ENCODE results near the gene NAV2. TPM values are rescaled to one million over a fixed set of nuclear protein-coding genes. Genes with fewer than 3 reads are reported as not detected.

NAV2 gene
- total RNA-seq, 1 experiment from 2014 or later: 15.6 TPM

DNA sequence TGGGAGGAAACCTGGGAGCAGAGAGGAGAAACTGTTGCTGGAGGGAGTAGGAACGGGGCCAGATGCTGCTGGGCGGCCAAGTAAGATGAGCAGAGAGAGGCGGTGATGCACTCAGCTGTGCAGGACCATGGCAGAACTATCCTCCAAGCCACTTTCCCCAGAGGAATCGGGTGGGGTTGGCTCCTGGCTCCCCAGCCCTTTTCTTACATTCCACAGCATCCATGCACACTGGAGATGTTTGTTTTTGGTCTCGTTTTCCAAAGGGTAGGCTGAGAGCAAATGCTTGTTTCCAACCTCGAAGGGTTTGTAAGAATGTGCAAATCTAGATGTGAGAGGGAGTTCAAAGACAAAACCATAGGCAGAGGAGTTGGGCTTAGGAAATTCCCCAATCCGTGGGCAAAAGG is 374.5 kb downstream of the NAV2 start:
- peak; percentile 15 for DNase-seq (ENCODE audit: low read depth)

DNA sequence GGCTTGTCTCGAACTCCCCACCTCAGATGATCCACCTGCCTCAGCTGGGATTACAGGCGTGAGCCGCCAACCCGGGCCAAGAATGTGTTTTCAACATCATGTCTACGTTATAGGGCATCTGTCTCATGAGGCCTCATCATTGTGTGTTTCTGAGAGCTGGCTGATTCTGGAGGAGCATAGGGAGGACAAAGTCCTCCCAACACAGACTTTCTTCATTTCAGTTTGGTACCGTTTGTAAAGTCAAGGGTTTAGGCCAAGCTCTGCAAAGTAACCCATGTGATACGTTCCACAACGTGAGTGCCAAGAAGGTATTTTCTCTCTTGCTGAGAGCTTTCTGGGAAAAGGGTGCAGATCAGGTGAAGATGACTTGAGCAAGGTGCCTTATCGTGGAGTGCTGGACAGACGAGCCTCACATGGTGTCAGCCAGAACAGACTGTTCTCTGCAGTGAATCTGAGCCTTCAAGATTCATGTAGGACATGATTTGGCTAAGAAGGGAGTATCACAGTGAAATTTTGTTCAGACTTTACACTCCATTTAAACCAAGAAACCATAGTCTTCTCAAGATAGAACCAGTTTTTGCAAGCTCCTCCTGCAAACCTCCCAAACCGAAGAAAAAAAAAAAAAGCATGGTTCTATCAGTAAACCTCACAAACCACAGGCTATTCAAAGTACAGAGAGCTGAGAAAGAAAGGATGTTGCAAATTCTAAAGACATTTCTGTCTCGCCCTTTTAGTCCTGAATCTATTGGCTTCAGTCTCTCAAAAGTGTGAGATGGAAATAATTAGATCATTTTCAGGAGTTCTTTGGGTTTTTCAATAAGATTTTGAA is 376.0 kb downstream of the NAV2 start:
- DNase-seq (ENCODE audit: low read depth): no peak

DNA sequence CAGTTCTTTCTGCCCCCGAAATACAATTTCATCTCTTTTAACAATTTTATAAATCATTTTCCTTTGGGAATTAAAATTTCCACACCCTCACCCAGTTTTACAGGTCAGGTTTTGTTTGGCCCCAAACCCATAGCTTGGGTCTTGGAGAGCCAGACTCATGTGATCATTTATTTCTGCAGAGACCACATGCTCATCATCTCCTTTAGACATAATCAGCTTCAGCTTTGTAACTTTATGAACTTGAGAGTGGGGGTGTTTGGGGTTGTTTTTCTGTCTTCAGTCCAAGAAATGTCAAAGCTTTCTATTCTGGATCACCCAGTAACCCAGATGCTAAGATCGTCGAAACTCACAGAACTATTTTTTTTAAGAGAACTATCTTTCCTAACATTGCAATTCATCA is 376.7 kb downstream of the NAV2 start:
- no peak for DNase-seq (ENCODE audit: low read depth)

DNA sequence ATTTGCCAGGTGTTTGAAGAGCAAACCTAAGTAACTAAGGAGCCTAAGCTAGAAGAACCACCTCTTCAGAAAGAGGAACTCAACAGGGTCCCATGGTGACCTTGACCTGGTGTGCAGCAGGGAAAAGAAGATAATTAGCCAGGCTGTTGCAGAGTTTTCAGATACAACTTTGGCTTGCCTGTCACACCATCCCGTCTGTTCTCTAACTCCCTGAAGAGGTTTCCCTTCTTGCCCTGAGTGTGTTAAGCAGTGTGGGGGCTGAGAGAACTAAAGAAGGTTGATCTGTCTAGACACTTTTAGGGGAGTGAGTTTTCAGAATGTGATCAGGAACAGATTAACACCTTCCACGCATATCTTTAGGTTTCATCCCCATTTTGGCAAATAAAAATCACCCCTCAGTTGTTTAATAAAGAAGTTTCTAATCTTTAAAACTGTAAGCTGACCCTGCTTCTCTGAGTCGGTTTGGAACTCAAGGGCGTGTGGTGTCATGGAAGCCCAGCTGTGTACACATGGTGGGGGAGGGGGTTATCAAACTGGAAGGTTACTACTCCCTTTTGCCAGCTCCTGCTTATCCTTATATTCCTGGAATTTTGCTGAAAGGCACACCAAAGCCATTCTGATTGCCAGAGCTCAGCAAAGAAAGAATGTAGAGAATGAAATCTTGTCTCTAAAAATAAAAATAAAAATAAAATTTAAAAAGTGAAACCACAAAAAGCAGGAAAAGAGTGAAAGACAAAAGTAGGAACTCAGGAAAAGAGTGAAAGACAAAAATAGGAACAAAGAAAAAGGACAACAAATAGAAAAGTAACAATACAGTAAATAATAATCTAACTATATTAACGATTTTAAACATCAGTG is 377.4 kb downstream of the NAV2 start:
- DNase-seq (ENCODE audit: low read depth): no peak

DNA sequence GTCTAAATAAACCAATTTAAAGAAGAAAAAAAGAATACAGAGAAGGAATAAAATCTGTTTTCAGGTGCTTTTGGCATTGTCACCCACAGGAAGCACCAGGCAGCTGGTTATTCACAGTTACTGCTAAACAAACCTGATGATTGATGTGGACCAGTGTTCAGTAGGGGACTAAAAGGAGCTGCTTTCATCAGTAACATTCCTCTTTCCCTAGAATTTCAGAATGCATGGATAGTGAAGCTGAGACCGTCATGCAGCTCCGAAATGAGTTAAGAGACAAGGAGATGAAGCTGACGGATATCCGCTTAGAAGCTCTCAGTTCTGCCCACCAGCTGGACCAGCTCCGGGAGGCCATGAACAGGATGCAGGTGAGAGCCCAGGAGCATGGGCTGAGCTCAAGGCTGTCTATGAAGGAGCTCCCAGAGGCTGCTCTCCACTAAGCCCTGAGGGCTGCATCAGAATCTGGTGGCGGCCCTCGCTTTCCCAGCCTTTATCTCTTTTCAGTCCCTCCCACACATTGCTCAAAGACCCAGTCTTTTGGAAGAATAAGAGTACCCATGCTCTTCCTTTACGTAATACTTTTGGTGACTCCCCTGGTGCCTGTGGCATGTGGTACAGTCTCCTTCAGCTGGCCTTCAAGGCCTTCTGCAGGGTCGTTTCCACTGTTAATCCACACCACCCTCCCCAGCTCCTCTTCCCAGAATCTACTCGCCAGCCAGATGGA is 378.2 kb downstream of the NAV2 start:
- no peak for DNase-seq (ENCODE audit: low read depth)

DNA sequence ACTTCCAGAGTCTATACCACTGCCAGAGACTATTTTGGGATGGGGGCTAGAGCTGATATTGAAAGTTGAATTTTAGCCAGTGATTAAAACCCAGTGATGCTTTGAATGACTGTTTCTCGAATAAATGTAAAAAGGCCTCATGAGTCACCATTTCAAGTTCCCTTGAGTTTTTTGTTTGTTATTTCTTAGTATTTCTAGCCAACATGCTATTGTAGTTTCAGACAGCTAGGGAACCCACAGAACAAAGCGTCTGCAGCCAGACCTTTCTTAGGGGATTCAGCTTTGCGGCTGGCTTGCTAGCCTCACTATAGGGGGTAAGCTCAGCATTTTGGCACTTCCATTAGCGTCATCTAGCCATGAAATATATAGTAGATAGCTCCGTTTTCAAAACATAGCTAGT is 381.1 kb downstream of the NAV2 start:
- peak; percentile 60 for DNase-seq (ENCODE audit: low read depth)

DNA sequence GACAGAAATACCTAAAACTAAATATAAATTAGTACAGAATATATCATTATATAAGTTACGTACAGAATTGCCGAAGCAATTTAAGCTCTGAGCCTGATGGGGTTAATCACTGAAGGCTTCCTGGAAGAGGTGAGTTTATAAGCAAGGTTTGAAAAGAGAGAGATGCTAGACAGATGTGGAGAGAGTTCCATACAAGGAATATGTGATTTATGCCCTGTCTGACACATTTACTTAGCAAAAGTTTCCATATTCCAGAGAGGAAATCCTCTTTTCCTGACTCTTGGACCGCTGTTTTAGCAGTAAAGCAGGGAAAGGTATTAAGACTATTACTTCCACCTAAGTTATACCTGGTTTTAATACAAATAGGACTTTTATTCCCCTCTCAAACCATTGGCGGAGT is 382.6 kb downstream of the NAV2 start:
- no peak for DNase-seq (ENCODE audit: low read depth)

DNA sequence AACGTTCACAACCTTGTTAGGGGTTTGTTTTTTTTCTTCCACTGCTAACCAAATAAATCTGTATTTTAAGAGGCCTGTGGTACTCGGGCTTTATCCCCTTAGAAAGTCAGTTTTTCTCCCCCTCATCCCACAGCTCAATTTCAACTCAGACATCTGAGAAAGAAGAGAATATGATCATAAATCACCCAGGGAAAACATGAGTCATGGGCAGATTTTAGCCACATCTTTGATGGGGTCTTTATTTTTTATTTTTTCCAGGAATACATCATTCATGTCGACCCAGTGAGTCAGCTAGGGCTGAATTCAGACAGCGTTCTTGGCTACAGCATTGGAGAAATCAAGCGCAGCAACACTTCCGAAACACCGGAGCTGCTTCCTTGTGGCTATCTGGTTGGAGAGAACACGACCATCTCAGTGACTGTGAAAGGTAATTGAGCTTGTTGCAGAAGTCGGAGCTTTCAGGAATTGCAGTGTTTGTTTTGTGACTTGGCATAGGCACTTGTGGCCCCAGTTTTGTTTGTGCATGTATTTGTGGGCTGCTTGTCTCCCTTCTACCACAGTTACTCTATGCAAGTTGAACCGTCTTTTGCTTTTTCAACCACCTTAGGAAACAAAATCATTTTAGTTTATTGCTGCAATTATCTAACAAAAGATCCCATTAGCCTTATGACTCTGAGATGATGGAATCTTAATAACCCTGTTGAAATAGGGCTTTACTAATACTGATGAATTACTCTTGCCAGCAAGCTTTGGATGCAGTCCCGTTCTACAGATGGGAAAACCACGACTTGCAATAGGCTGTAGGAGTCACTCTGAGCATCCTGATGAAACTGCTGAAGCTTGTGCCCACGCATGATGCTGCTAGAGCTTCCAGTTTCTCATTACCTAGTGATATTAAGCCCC is 384.9 kb downstream of the NAV2 start:
- peak; percentile 91 for DNase-seq (ENCODE audit: low read depth)

DNA sequence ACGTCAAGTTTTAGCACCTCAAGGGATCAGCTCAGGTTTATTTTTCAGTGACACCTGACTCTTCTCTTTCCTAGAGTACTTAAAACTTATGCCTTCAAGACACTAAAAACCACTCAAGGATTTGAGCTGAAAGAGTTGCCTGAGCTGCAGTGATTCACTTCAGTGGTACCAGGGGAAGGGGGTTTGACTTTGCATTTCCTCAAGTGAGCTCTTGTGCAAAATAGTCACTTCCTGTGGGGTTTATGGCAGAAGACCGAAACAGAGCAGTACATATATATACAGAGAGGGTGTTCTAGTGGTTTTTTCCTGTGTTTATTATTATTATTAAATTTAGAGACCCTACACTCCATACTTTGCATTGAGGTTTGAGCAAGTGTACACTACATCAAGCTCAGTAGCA is 386.9 kb downstream of the NAV2 start:
- DNase-seq (ENCODE audit: low read depth): no peak

DNA sequence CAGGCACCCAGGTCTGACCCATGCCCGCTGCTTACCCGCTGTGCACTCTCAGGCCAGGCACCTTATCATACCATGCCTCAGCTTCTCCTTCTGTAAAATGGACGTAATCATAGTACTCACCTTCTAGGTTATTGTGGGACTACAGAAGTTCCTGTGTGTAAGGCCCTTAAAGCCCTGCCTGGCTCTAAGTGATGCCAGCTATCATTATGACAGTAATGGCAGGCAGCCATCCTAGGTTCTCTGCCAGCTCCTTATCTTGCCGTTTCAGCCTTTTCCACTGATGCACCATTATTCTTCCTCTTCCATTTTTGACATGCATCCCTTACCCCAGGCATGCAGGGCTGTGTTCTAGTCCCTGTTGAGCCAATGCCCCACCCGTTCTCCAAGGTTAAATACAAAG is 389.8 kb downstream of the NAV2 start:
- DNase-seq (ENCODE audit: low read depth): no peak

DNA sequence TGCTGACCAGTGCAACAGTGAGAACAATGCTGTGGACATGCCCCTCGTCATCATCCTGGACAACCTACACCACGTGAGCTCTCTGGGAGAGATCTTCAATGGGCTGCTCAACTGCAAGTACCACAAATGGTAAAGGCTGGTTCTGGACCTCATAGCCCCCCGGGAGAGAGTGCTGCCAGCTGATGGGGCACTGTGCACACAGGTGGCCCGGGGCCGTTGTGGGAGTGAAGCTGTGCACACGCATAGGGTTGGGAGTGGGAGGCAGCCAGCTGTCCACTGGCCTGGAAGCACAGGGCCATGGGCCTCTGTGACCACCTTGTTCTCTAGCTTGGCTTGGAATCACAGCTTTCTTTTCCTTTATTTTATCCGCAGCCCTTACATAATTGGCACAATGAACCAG is 390.6 kb downstream of the NAV2 start:
- no peak for DNase-seq (ENCODE audit: low read depth)

DNA sequence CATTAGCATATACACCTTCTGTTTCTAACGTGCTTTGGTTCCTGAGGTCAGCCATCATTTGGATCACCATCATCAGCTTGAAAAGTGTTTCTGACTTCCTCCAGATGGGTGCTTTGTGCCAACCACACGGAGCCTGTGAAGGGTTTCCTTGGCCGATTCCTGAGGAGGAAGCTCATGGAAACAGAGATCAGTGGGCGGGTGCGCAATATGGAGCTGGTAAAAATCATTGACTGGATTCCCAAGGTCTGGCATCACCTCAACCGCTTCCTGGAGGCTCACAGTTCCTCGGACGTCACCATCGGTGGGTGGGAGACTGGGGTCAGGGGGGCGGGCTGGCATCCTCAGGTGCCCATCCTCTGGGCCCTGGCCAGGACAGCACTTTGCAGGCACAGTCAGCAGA is 392.8 kb downstream of the NAV2 start:
- DNase-seq (ENCODE audit: low read depth): no peak

DNA sequence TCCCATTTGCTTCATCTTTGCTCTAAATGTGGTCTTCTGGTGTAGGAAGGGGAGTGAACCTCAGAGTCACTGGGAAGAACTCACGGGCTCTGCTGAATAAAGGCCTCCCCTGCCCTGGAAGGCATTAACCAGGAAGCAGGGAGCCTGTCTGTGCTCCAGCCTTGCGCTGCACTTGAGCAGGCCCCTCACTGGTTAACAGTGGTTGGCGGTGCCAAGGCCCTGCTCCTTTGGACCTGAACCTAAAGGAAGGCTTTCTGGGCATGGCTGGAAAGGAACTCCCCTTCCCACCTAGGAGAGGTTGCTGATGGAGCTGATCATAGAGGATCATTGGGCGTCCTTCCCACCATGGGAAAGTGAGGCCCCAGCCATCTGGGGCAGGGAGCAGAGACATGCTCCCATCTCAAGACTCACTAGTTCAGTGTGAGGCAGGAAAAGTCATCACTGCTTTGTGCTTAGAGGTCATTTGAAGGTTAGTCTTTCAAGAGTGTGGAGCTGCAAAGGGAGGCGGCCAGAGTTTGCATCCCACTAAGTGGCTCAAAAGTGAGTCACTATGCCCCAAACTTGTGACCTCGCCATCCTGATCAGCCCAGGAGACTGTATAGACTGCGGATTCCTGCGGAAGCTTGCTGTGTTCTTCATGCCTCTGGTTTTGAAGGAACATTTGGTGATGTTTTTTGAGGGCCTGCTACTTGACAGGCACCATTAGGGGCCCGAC is 397.3 kb downstream of the NAV2 start:
- DNase-seq (ENCODE audit: low read depth): peak; percentile 60

DNA sequence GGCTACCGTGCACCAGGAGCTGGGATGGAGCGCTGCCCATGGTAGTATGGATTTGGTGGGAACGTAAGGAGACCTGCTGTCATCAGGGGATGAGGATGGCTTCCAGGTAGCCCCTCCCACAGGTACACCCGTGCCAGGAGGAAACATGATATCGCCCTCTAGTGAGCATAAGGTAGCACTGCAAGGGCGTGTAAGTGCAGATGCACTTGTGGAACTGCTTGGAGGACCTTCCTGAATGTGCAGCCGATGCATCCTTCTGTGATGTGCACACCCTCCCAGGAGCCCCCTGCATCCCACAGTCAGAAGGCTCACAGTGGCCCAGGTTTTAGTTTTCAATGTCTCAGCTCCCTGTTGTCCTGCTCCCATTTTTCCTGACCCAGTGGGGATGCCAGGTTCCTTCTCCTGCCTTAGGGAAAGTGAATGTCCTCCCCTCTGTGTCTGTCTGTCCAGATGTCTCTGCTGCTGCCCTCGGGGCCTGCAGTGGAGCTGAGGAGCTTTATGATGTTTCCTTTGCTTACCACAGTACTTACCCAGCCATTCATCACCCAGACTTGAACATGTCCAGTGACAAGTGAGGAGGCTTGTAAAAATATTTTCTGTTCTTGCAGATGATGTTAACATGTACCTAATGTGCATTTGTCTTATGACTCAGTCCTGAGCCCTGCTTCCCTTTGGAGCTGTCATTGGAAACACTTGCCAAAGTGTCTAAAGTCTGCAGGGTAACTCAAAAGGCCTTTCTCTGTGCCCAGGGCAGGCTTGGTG is 398.5 kb downstream of the NAV2 start:
- peak; percentile 98 for DNase-seq (ENCODE audit: low read depth)

DNA sequence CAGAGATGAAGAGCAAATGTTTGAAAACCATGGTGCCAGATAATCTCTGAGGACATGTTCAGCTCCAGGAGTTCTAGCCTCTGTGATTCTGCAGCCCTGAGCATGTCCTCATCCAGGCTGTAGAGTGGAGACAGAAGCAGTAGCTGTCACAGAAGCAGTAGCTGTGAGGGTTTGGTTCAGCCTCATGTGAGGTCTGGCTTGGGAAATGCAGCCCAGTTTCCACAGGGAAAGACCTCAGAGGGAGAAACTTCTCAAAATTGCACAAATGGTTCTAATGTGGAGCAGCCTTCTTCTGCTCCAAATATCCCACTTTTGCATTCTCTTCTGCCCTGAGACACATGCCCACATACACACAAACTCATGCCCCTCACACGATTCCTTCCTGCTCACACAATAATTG is 399.2 kb downstream of the NAV2 start:
- DNase-seq (ENCODE audit: low read depth): no peak

DNA sequence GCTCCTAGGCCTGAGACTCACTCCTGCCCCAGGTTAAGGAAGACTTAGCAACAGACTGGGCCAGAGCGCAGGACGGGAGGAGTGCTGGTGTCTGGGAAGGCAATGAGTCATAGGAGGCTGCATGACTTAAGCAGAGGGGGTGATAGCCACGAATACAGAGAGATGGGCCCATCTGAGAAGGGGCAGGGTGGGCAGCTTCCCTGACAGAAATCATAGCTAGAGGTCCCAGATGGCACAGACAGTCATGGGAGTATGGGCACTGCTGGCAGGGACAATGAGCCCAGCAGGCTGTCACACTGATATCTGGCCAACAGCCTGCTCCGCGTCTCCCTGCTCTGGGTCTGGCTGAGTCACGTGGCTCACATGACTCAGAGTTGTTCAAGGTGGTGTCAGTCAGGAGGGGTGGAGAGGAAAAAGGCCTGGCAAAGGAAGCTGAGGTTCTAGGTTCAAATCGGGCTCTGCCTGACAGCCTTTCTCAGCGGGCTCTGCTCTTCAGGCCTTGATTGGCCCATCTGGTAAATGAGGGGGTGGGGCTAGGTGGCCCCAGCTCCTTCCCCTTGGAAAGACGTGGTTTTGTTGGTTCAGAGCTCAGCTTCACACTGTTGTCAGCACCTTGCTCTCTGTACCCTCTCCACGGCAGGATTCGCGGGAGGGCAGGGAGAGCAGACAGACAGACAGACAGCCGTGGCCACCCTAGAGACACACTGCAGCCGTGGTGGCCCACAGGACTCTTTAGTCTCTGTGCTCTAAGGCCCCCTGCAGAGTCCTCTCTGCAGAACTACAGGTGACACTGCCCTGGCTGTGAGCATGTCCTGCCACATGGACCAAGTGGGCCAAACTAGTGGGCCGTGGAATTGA is 399.9 kb downstream of the NAV2 start:
- peak; percentile 97 for DNase-seq (ENCODE audit: low read depth)

DNA sequence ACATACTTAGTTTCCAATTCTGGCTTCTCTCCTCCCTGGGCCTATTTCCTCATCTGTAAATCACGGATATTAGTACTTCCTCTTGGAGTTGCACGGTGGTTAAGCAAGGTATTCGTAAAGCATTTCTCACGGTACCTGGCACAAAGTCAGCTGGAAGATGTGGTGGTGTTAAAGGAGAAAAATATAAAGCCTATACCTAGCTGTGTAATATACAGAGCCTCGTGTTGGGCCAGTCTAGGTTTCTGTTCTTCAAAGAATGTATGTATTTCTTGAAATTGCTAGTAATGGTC is 400.5 kb downstream of the NAV2 start:
- peak; percentile 32 for DNase-seq (ENCODE audit: low read depth)

DNA sequence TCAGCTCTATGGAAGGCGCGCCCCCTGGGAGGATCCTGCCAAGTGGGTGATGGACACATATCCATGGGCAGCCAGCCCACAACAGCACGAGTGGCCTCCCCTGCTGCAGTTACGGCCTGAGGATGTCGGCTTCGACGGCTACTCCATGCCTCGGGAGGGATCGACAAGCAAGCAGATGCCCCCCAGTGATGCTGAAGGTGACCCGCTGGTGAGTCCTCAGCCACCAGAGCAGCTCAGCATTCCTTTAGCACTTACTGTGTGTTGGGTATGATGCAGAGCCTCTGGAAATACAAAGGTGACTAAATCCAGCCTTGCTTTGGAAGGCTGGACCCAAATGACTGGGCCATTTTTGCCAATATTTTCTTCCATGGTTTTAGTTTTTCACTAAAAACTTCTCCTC is 402.0 kb downstream of the NAV2 start:
- DNase-seq (ENCODE audit: low read depth): peak; percentile 51

DNA sequence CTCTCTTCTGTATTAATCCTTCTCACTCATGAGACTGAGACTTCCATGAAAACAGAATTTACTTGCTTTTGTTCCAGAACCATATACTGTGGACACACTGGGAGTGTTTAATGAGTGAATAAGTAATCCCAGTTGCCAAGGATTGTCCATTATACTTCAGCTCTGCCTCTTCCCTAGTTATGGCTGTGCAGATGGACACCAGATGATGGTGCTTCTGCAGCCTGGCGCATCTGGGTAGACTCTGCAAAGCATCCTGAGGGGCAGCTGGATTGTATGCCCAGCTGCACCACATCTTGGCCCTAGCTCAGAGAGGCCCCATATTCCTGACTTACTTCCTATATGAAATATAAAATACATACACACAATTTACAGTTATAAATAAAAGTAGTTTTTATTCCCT is 404.2 kb downstream of the NAV2 start:
- DNase-seq (ENCODE audit: low read depth): no peak

Data from M059J (cell line).